ENCODE data around the gene INF2.
A peak's percentile ranks its signal among the peaks of the same experiment; 100 is the strongest.

Gene INF2

GRCh38 chr14:104721505-104722431, 32.4 kb downstream of the INF2 start:
- no peak overlapping the region for H3K4me3 ChIP-seq (ENCODE audit: low read length)
- no peak for DNase-seq (ENCODE audit: low read depth)
- TF ChIP-seq CTCF (IDR thresholded peaks at IDR 0.05; ENCODE audit: insufficient read depth, low read depth, low read length, missing control alignments) = no peak

- no peak for TF ChIP-seq CTCF (IDR thresholded peaks at IDR 0.05; ENCODE audit: insufficient read depth, low read depth, low read length, missing control alignments)
- no peak overlapping the region for H3K4me3 ChIP-seq (ENCODE audit: low read length)
- no peak for DNase-seq (ENCODE audit: low read depth)
Observed at GRCh38 chr14:104722938-104723650, 33.7 kb downstream of the INF2 start.

GRCh38 chr14:104723651-104724406, 34.4 kb downstream of the INF2 start, which contains the start of gene ADSS1:
Gene ADSS1, plus strand, starts transcription at chr14:104724229. Its CDS starts 42 bp downstream, at chr14:104724271.
- H3K4me3 ChIP-seq (ENCODE audit: low read length) = peak within 1 kb of the TSS; percentile 51
- peak; percentile 49 for DNase-seq (ENCODE audit: low read depth)
- TF ChIP-seq CTCF (IDR thresholded peaks at IDR 0.05; ENCODE audit: insufficient read depth, low read depth, low read length, missing control alignments) = peak; percentile 54

GRCh38 chr14:104724407-104724980, 35.1 kb downstream of the INF2 start:
- no peak for TF ChIP-seq CTCF (IDR thresholded peaks at IDR 0.05; ENCODE audit: insufficient read depth, low read depth, low read length, missing control alignments)
- no peak for DNase-seq (ENCODE audit: low read depth)
- peak overlapping the region; percentile 51 for H3K4me3 ChIP-seq (ENCODE audit: low read length)

GRCh38 chr14:104724981-104725771, 35.8 kb downstream of the INF2 start:
- H3K4me3 ChIP-seq (ENCODE audit: low read length) = peak overlapping the region; percentile 51
- TF ChIP-seq CTCF (IDR thresholded peaks at IDR 0.05; ENCODE audit: insufficient read depth, low read depth, low read length, missing control alignments) = peak; percentile 20
- DNase-seq (ENCODE audit: low read depth) = no peak
